ENCODE data around the gene GYG1.

GYG1 gene

GRCh38 chr3:149007567-149008257, 16.4 kb downstream of the GYG1 start:
- TF ChIP-seq CTCF (IDR thresholded peaks at IDR 0.05; ENCODE audit: control insufficient read depth, extremely low read depth, insufficient read depth) = no peak
- DNase-seq (ENCODE audit: low read depth) = no peak
- no peak overlapping the region for H3K4me3 ChIP-seq (ENCODE audit: low read depth, low read length)

GRCh38 chr3:149009732-149010131, 18.4 kb downstream of the GYG1 start:
- DNase-seq (ENCODE audit: low read depth) = no peak
- H3K4me3 ChIP-seq (ENCODE audit: low read depth, low read length) = no peak overlapping the region
- no peak for TF ChIP-seq CTCF (IDR thresholded peaks at IDR 0.05; ENCODE audit: control insufficient read depth, extremely low read depth, insufficient read depth)

- H3K4me3 ChIP-seq (ENCODE audit: low read depth, low read length) = no peak overlapping the region
- DNase-seq (ENCODE audit: low read depth) = no peak
- no peak for TF ChIP-seq CTCF (IDR thresholded peaks at IDR 0.05; ENCODE audit: control insufficient read depth, extremely low read depth, insufficient read depth)
Observed at GRCh38 chr3:149010504-149010951, 19.2 kb downstream of the GYG1 start.

GRCh38 chr3:149010966-149011365, 19.6 kb downstream of the GYG1 start:
- no peak for DNase-seq (ENCODE audit: low read depth)
- H3K4me3 ChIP-seq (ENCODE audit: low read depth, low read length) = no peak overlapping the region
- no peak for TF ChIP-seq CTCF (IDR thresholded peaks at IDR 0.05; ENCODE audit: control insufficient read depth, extremely low read depth, insufficient read depth)

- DNase-seq (ENCODE audit: low read depth) = no peak
- TF ChIP-seq CTCF (IDR thresholded peaks at IDR 0.05; ENCODE audit: control insufficient read depth, extremely low read depth, insufficient read depth) = no peak
- H3K4me3 ChIP-seq (ENCODE audit: low read depth, low read length) = no peak overlapping the region
Observed at GRCh38 chr3:149011676-149012075, 20.3 kb downstream of the GYG1 start.

GRCh38 chr3:149013726-149014125, 22.4 kb downstream of the GYG1 start:
- no peak for TF ChIP-seq CTCF (IDR thresholded peaks at IDR 0.05; ENCODE audit: control insufficient read depth, extremely low read depth, insufficient read depth)
- no peak overlapping the region for H3K4me3 ChIP-seq (ENCODE audit: low read depth, low read length)
- no peak for DNase-seq (ENCODE audit: low read depth)

GRCh38 chr3:149015393-149015792, 24.1 kb downstream of the GYG1 start:
- DNase-seq (ENCODE audit: low read depth) = no peak
- no peak for TF ChIP-seq CTCF (IDR thresholded peaks at IDR 0.05; ENCODE audit: control insufficient read depth, extremely low read depth, insufficient read depth)
- H3K4me3 ChIP-seq (ENCODE audit: low read depth, low read length) = no peak overlapping the region

Measured in LNCaP clone FGC (cell line).